Ureter (tissue), 1 donor: ENCODE data around the gene ADIPOR1. TPM values are rescaled to one million over a fixed set of nuclear protein-coding genes. Genes with fewer than 3 reads are reported as not detected.
"Not testable (repeated sequence)": the region's sequence is repeated elsewhere in the genome, so short reads cannot be mapped to it uniquely, and the experiment has no call there.

Experiments
- DNase-seq: peaks from one replicate; pipeline ENCODE4 v3.0.0-alpha.2; 2020; ENCODE audit warnings: low spot score
- total RNA-seq: library from RNA; stranded (reverse); gene quantifications from one replicate; pipeline ENCODE4 v1.2.4, GENCODE V29; 2023
- donor health status: DM: yes; HTN: yes; CAD: no.

The ADIPOR1 gene
- 86.0 TPM for total RNA-seq

DNA sequence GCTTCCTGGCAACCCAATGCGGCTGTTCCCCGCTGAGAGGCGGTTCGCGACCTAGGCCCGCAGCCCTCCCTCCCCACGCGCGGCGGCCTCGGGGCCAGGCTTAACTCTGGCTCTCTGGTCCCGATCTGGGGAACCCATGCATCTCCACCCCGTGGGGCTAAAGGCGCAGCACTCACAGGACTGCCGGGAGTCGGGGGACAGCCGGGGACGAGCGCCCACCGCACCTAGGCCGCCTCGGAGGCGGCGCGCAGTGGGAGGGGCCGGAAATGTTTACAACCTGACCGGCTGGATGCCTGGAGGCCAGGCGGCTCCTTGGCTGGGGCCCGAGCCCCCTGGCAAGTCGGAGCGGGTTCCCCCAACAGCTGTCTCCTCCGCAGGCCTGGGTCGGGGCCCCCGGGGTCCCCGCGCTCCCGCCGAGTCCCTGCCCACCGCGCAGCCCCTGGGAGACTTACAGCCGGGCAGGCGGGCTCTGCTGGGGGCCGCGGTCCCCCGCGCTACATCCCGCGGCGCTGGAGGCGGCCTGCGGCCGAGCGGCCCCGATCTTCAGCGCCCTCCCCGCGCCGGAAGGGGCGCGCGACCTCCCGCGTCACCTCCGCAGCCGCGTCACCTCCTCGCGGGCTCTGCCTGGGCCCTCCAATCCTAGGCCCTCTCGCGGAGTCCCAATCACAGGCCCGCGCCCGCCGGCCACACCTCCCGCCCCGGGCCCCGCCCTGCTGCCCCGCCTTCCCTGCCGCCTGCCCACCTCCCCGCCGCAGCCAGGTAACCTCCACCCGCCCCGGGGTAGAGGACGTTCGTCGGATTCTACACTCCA lies at the start of gene ADIPOR1:
TSS of gene ADIPOR1 (minus strand) at position 580 of the 811 bp plus-strand sequence. CDS start 7,242 bp downstream, outside the sequence.
- DNase-seq, result peak; percentile 95

- peak; percentile 98 for DNase-seq
Observed at GRCh38 chr1:203006948-203007871, 49.1 kb upstream of the ADIPOR1 start, which contains the start of gene TMEM183A. TSS of gene TMEM183A (plus strand) at chr1:203007374. CDS start at chr1:203007466, 92 bp downstream.

DNA sequence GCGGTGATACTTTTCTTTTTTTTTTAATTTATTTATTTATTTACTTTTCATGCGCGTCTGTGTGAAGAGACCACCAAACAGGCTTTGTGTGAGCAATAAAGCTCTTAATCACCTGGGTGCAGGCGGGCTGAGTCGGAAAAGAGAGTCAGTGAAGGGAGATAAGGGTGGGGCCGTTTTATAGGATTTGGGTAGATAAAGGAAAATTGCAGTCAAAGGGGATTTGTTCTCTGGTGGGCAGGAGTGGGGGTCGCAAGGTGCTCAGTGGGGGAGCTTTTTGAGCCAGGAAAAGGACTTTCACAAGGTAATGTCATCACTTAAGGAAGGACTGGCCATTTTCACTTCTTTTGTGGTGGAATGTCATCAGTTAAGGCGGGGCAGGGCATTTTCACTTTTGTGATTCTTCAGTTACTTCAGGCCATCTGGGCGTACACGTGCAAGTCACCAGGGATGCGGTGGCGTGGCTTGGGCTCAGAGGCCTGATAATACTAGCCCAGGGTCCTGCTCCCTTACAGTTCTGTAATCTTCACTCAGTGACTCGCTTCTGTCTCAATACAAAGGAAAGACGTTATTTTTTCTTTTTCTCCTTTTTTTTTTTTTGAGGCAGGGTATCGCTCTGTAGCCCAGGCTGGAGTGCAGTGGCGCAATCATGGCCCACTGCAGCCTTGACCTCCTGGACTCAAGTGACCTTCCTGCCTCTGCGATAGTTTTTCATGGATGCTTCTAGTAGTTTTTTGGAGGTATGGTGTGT lies 47.5 kb upstream of the ADIPOR1 start:
- DNase-seq, result not testable (repeated sequence)

DNA sequence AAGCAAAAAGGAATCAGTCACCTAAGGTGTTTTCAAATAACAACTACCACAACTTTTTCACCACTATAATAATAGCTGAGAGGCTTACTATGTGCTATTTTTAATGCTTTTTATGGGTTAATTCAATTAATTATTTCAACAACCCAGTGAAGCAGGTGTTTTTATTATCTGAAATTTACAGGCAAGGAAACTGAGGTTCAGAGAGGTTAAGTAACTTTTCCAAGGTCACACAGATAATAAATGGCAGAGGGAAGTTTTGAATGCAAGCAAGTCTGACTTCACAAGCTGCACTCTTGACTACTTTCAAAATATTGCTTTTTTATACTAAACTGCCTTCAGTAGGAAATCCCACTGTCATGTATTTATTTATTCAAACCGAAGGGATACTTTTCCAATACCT lies 44.8 kb upstream of the ADIPOR1 start:
- no peak for DNase-seq

- no peak for DNase-seq
Observed at GRCh38 chr1:203001986-203002385, 43.9 kb upstream of the ADIPOR1 start.

GRCh38 chr1:203000217-203000944 lies 42.3 kb upstream of the ADIPOR1 start:
- DNase-seq, result no peak

- DNase-seq, result peak; percentile 65
Observed at GRCh38 chr1:202998836-202999750, 41.0 kb upstream of the ADIPOR1 start.

DNA sequence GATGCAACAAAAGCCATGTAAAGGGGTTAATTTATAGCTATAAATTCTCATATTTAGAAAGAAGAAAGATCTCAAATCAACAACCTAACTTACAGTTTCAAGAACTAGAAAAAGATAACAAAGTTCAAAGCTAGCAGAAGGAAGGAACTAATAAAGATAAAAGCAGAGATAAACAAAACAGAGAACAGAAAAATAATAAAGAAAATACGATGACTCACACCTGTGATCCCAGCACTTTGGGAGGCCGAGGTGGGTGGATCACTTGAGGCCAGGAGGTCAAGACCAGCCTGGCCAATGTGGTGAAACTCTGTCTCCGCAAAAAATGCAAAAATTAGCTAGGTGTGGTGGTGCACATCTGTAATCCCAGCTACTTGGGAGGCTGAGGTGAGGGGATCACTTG lies 36.6 kb upstream of the ADIPOR1 start:
- no peak for DNase-seq

GRCh38 chr1:202991112-202991511 lies 33.0 kb upstream of the ADIPOR1 start:
- DNase-seq, result no peak

GRCh38 chr1:202989879-202990278 lies 31.8 kb upstream of the ADIPOR1 start:
- DNase-seq, result no peak

DNA sequence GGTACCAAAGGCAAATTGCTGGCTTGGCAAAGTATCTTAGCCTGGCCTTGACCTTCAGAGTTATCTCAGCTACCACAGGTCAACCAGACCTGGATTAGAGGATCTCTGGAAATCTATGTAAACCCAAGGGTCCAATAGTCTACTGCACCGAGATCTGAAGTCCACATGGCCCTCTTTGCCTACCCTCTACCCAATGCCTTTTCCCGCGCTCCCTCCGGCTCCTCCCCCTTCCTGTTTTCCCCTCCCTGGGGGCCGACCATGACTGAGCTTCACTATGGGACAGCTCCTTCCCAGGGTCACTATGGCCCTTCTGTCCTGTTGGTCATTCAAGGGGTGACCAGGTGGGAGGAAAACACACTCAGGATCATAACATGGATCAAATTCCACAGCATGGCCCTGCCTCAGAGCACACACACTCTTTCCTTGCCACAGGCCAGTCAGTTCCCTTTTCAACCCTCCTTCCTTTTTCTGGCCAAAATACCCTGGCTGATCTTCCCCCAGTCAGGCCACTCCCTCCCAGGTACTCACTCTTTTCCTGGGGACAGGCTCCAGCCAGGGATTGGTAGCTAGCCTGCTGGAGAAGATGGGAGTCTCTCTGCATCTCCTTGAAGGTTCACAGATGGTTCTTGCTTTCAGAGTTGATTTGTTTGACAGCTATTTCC lies 29.9 kb upstream of the ADIPOR1 start:
- DNase-seq, result no peak

- no peak for DNase-seq
Observed at GRCh38 chr1:202987255-202987654, 29.1 kb upstream of the ADIPOR1 start.

- not testable (repeated sequence) for DNase-seq
Observed at GRCh38 chr1:202986120-202986519, 28.0 kb upstream of the ADIPOR1 start.

DNA sequence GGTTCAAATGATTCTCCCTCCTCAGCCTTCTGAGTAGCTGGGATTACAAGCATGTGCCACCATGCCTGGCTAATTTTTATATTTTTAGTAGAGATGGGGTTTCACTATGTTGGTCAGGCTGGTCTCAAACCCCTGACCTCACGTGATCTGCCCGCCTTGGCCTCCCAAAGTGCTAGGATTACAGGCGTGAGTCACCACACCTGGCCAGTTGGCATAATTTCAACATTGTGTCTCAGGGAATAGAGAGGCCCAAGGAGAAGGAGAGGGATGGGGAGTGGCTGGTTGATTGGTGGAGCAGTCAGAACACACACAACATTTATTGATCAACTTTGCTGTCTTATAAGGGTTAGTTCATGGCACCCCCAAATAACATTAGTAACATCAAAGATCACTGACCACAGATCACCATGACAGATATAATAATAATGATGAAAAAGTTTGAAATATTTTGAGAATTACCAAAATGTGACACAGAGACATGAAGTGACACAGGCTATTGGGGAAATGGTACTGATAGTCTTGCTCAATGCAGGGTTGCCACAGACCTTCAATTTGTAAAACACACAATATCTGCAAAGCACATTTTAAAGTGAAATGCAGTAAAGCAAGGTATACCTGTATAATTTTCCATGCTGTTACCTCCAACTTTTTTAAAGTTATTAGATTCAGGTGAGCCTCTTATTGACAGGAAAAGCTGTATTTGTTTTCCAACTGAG lies 24.8 kb upstream of the ADIPOR1 start:
- no peak for DNase-seq

DNA sequence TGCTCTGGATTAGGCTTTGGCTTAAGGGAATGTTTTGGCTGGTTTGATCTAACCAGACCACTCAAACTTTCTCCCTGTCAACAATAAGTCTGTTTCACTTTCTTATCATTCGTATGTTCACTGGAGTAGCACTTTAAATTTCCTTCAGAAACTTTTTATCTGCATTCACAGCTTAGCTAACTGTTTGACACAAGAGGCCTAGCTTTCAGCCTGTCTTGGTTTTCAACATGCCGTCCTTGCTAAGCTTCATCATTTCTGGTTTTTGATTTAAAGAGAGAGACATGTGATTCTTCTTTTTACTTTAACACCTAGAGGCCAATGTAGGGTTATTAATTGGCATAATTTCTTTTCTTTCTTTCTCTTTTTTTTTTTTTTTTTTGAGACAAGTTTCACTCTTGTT lies 23.8 kb upstream of the ADIPOR1 start:
- no peak for DNase-seq

- no peak for DNase-seq
Observed at GRCh38 chr1:202979459-202979858, 21.3 kb upstream of the ADIPOR1 start.

DNA sequence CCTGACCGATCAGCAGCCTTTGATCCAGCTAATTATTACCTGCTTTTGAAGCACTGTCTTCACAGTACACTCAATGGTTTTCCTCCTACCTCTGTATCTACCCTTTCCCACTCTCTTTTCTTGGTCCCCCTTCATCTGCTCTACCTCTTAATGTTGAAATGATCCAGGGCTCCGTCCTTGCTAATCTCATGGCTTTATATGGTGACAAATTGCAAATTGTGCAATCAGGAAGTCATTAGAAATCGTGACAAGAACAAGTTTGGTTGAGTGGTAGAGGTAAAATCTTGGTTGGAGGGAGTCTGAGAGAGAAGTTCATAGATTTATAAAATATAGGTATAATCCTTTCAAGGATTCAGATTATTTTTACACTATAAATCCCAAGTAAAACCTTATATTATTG lies 18.5 kb upstream of the ADIPOR1 start:
- no peak for DNase-seq

- no peak for DNase-seq
Observed at GRCh38 chr1:202974856-202975255, 16.7 kb upstream of the ADIPOR1 start.

- DNase-seq, result no peak
Observed at GRCh38 chr1:202972046-202972445, 13.9 kb upstream of the ADIPOR1 start.
